Right lobe of liver (tissue), 4 donors: ENCODE measurements around the gene FAM163B.

Experiments used
- CTCF ChIP-seq, 4 donors: fragments of 200-600 bp in 3 of 4; fragments of 450-650 bp in 1 of 4; IDR thresholded peaks; one replicate each; pipeline versions ENCODE4 v1.5.1 to v1.8.0; 2016 to 2022; ENCODE audit warnings: antibody characterized with exemption in 4 of 4, mild to moderate bottlenecking in 2 of 4
- POLR2A ChIP-seq: fragments of 450-650 bp; IDR thresholded peaks from one replicate; pipeline ENCODE4 v1.6.1; 2017; ENCODE audit warnings: antibody characterized with exemption, mild to moderate bottlenecking
- donor health status: DM: no; HTN: no; CAD: no.
- donor health status: DM: no; HTN: no; CAD: no.
- donor health status: DM: no; HTN: yes; CAD: no.

GRCh38 chr9:133634081-133634691, 25.0 kb upstream of the FAM163B start:
- TF ChIP-seq CTCF (IDR thresholded peaks at IDR 0.05): no peak
- TF ChIP-seq POLR2A: no peak
